ENCODE results near the gene TNFAIP8L2. TPM values are rescaled to one million over a fixed set of nuclear protein-coding genes. Genes with fewer than 3 reads are reported as not detected.

The TNFAIP8L2 gene
- total and polyA plus RNA-seq, 2 of the 4 experiments (the other 2 are of a cell fraction): not detected

- peak; percentile 40 for ATAC-seq (ENCODE audit: low read depth)
- H3K9ac ChIP-seq (ENCODE audit: low read depth, low read length): no peak overlapping the region
- H3K56ac ChIP-seq (ENCODE audit: extremely low read depth, insufficient read depth, low read length): no peak overlapping the region
- WGBS, 2 experiments (ENCODE audit: extremely low coverage in 2 of 2, insufficient read length in 1 of 2): 0% methylated on average over 1 of the region's 6 CpGs; no CpG with 5 or more reads in 1 of the 2 experiments
- H3K4me1 ChIP-seq (ENCODE audit: control insufficient read depth, insufficient read depth, low read length): peaks cover 2% of the 10 kb centered on the region; the same call in 1 of the 2 replicates
- H2BK15ac ChIP-seq (ENCODE audit: low read depth, low read length): no peak overlapping the region
- H3K79me1 ChIP-seq (ENCODE audit: low read depth in 1 of 2, low read length in 2 of 2): no peaks in the 10 kb centered on the region; a peak in 1 of 4 replicates
- in situ Hi-C loops (cut with MboI; ENCODE audit: low sequenced_read_pairs): no loop called here
- H3K4me3 ChIP-seq (ENCODE audit: insufficient read depth, low read depth, low read length): no peak overlapping the region
- H2AK5ac ChIP-seq (ENCODE audit: low read depth, low read length): no peak overlapping the region
- no TSS peak for BruUV-seq (replicated peaks)
- H4K8ac ChIP-seq (ENCODE audit: low read depth in 2 of 2, low read length in 2 of 2): no peak overlapping the region
- no peak overlapping the region for H3K14ac ChIP-seq (replicated peaks; ENCODE audit: low read depth, low read length)
- H4K5ac ChIP-seq (ENCODE audit: low read depth, low read length): no peak overlapping the region
- no peak overlapping the region for H4K91ac ChIP-seq (ENCODE audit: insufficient read depth, low read depth, low read length)
- no peak overlapping the region for H3K23ac ChIP-seq (ENCODE audit: low read depth, low read length)
- DNase-seq: peak; percentile 38
- ChIA-PET CTCF (no interaction called here), POLR2A (ENCODE audit: unreplicated experiment) (no interaction called here)
- intact Hi-C loops (cut with micrococcal nuclease): no loop called here
- H3K18ac ChIP-seq (ENCODE audit: low read depth, low read length): no peak overlapping the region
- no peak overlapping the region for H3K27ac ChIP-seq (ENCODE audit: insufficient read depth, low read length)
- no peak overlapping the region for H3K4ac ChIP-seq (ENCODE audit: low read depth, low read length)
- TF ChIP-seq CHD1 (IDR thresholded peaks at IDR 0.05; ENCODE audit: low read depth, low read length): no peak
- TF ChIP-seq BHLHE40 (IDR thresholded peaks at IDR 0.05; ENCODE audit: low read depth, low read length): no peak
- H2BK120ac ChIP-seq (ENCODE audit: low read depth, low read length): no peak overlapping the region
- dilution Hi-C loops (cut with HindIII; ENCODE audit: low sequenced_read_pairs, unreplicated experiment): no loop called here
- H3K9me3 ChIP-seq (ENCODE audit: control insufficient read depth, insufficient read depth, low read length): no peaks in the 10 kb centered on the region
- no peak overlapping the region for H2BK20ac ChIP-seq (ENCODE audit: low read depth, low read length)
- no peak overlapping the region for H3K4me2 ChIP-seq (ENCODE audit: low read depth, low read length)
- no peaks in the 10 kb centered on the region for H4K20me1 ChIP-seq (ENCODE audit: insufficient read depth, low read length)
- H3K27me3 ChIP-seq (ENCODE audit: control insufficient read depth, insufficient read depth, low read length): no peaks in the 10 kb centered on the region
- peaks cover 48% of the 10 kb centered on the region for H3K36me3 ChIP-seq (ENCODE audit: control insufficient read depth, insufficient read depth, low read length)
- peak overlapping the region; percentile 58 for H2AK9ac ChIP-seq (replicated peaks; ENCODE audit: low read depth, low read length, poor library complexity)
- H2BK5ac ChIP-seq (ENCODE audit: low read depth, low read length, poor library complexity, severe bottlenecking): no peak overlapping the region
- H3K9me1 ChIP-seq (ENCODE audit: insufficient read depth, low read length): peaks cover 3% of the 10 kb centered on the region; the same call in 1 of the 2 replicates
- H2AFZ ChIP-seq (replicated peaks; ENCODE audit: low read length, poor library complexity): no peak overlapping the region
Observed at GRCh38 chr1:151175041-151175741, 18.7 kb downstream of the TNFAIP8L2 start.

Data from IMR-90 (cell line).